Breast epithelium (tissue), 3 donors: ENCODE data around the gene PIK3R1.

Experiments used
- CTCF ChIP-seq, 3 donors: fragments of 450-650 bp; IDR thresholded peaks; one replicate each; pipeline ENCODE4 v1.5.1; 2016 to 2017; ENCODE audit warnings: antibody characterized with exemption in 3 of 3, mild to moderate bottlenecking in 3 of 3, moderate library complexity in 3 of 3
- POLR2A ChIP-seq: fragments of 450-650 bp; IDR thresholded peaks from one replicate; pipeline ENCODE4 v1.6.1; 2016; ENCODE audit warnings: antibody characterized with exemption, mild to moderate bottlenecking, moderate library complexity
- POLR2AphosphoS5 ChIP-seq, 3 donors: sonication (generic); formaldehyde crosslinking; IDR thresholded peaks; one replicate each; pipeline ENCODE4 v1.6.1; 2017; ENCODE audit warnings: antibody characterized with exemption in 3 of 3

- TF ChIP-seq CTCF (IDR thresholded peaks at IDR 0.05) (no peak), POLR2A (no peak), POLR2AphosphoS5 (IDR thresholded peaks at IDR 0.05) (no peak)
These were observed 44.9 kb downstream of the PIK3R1 start for GRCh38 chr5:68260467-68260866.
